Measurements from ENCODE around the gene RTCA. TPM values are rescaled to one million over a fixed set of nuclear protein-coding genes. Genes with fewer than 3 reads are reported as not detected.

RTCA gene
- total RNA-seq, 2 donors from 2014 or later = 10.2 to 18.7 TPM

- Histone ChIP-seq H3K4me3 (no peak overlapping the region), H3K36me3 (replicated peaks in 1 of 2; ENCODE audit: insufficient read depth in 1 of 2, low read depth in 2 of 2) (peaks cover 0 to 5% of the 10 kb centered on the region in 2 donors), H3K9me3 (no peaks in the 10 kb centered on the region), H3K27ac (no peak overlapping the region), H3K4me1 (peaks cover 3% of the 10 kb centered on the region), H3K27me3 (no peaks in the 10 kb centered on the region)
- ATAC-seq = no peak
- intact Hi-C loops (cut with DNase I) = no loop called here
- no peak for DNase-seq
- TF ChIP-seq POLR2A (IDR thresholded peaks at IDR 0.05) (no peak), CTCF (IDR thresholded peaks at IDR 0.05) (no peak)
- 67 to 68% methylated on average over 1 of the region's 1 CpG for WGBS, 2 donors
Measured at GRCh38 chr1:100234432-100234831, 31.6 kb upstream of the RTCA start.

- Histone ChIP-seq H3K4me1 (no peaks in the 10 kb centered on the region), H3K27me3 (no peaks in the 10 kb centered on the region), H3K36me3 (replicated peaks in 1 of 2; ENCODE audit: insufficient read depth in 1 of 2, low read depth in 2 of 2) (peaks cover 0 to 3% of the 10 kb centered on the region in 2 donors), H3K9me3 (no peaks in the 10 kb centered on the region), H3K4me3 (no peak overlapping the region), H3K27ac (no peak overlapping the region)
- DNase-seq (no peak), ATAC-seq (no peak)
- WGBS, 2 donors = 89 to 97% methylated on average over 3 of the region's 3 CpGs
- TF ChIP-seq CTCF (IDR thresholded peaks at IDR 0.05) (no peak), POLR2A (IDR thresholded peaks at IDR 0.05) (no peak)
- intact Hi-C loops (cut with DNase I) = no loop called here
Measured at GRCh38 chr1:100237091-100237490, 28.9 kb upstream of the RTCA start.

- Histone ChIP-seq H3K36me3 (replicated peaks in 1 of 2; ENCODE audit: insufficient read depth in 1 of 2, low read depth in 2 of 2) (no peaks in the 10 kb centered on the region), H3K27ac (no peak overlapping the region), H3K9me3 (no peaks in the 10 kb centered on the region), H3K4me3 (no peak overlapping the region), H3K4me1 (no peaks in the 10 kb centered on the region), H3K27me3 (no peaks in the 10 kb centered on the region)
- DNase-seq (no peak), ATAC-seq (no peak)
- TF ChIP-seq CTCF (IDR thresholded peaks at IDR 0.05) = no peak
- no peak for TF ChIP-seq POLR2A (IDR thresholded peaks at IDR 0.05)
- intact Hi-C loops (cut with DNase I) = no loop called here
Measured at GRCh38 chr1:100239961-100240360, 26.1 kb upstream of the RTCA start.

GRCh38 chr1:100240631-100241030 is 25.4 kb upstream of the RTCA start:
- Histone ChIP-seq H3K27ac (no peak overlapping the region), H3K4me3 (no peak overlapping the region), H3K27me3 (no peaks in the 10 kb centered on the region), H3K9me3 (no peaks in the 10 kb centered on the region), H3K36me3 (replicated peaks in 1 of 2; ENCODE audit: insufficient read depth in 1 of 2, low read depth in 2 of 2) (no peaks in the 10 kb centered on the region), H3K4me1 (peaks cover 3% of the 10 kb centered on the region)
- no peak for DNase-seq
- ATAC-seq = no peak
- WGBS, 2 donors = 83 to 84% methylated on average over 4 of the region's 4 CpGs
- intact Hi-C loops (cut with DNase I) = no loop called here
- no peak for TF ChIP-seq POLR2A (IDR thresholded peaks at IDR 0.05)
- no peak for TF ChIP-seq CTCF (IDR thresholded peaks at IDR 0.05)

- TF ChIP-seq CTCF (IDR thresholded peaks at IDR 0.05) (no peak), POLR2A (IDR thresholded peaks at IDR 0.05) (no peak)
- DNase-seq (no peak), ATAC-seq (no peak)
- H3K27ac ChIP-seq = no peak overlapping the region
- H3K9me3 ChIP-seq = no peaks in the 10 kb centered on the region
- no peaks in the 10 kb centered on the region for H3K27me3 ChIP-seq
- no peak overlapping the region for H3K4me3 ChIP-seq
- intact Hi-C loops (cut with DNase I) = no loop called here
- peaks cover 32% of the 10 kb centered on the region for H3K4me1 ChIP-seq
- no peaks in the 10 kb centered on the region for H3K36me3 ChIP-seq (replicated peaks in 1 of 2; ENCODE audit: insufficient read depth in 1 of 2, low read depth in 2 of 2)
- 56 to 61% methylated on average over 4 of the region's 4 CpGs for WGBS, 2 donors
Measured at GRCh38 chr1:100246738-100247137, 19.3 kb upstream of the RTCA start.
